ENCODE results near the gene PDE4D. TPM values are rescaled to one million over a fixed set of nuclear protein-coding genes. Genes with fewer than 3 reads are reported as not detected.

The PDE4D gene
- total and polyA plus RNA-seq, 4 donors, result 12.8 to 167 (median 44.5) TPM

DNA sequence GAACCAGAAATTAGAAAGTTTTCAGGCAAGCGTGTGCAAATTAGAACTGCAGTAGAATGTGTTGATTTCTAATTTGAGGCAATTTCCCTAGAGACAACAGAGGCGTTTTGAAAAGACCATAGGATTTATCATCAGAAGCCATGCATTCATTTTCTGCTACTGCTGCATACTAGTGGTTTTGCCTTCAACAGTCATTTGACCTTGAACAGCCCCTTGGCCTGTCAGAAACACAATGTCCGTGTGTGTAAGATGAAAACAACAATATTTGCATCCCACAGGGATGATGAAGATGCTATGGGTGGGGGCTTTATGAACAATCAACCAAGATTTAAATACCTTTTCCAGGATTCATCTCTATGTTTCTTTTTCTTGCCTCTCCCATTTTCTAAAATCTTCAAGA lies 73.7 kb downstream of the PDE4D start:
- Histone ChIP-seq H3K36me3 (ENCODE audit: control insufficient read depth in 4 of 4, insufficient read depth in 4 of 4, low read length in 4 of 4) (no peaks in the 10 kb centered on the region), H3K4me3 (no peak overlapping the region), H3K27ac (ENCODE audit: low read depth in 1 of 2, low read length in 1 of 2) (no peak overlapping the region), H3K4me1 (ENCODE audit: control insufficient read depth in 5 of 5, insufficient read depth in 5 of 5, low read length in 5 of 5) (no peaks in the 10 kb centered on the region), H3K27me3 (ENCODE audit: control insufficient read depth in 3 of 3, insufficient read depth in 3 of 3, low read length in 2 of 3) (no peaks in the 10 kb centered on the region), H3K9me3 (ENCODE audit: control insufficient read depth in 4 of 4, insufficient read depth in 3 of 4, low read length in 3 of 4) (no peaks in the 10 kb centered on the region), H3K9ac (ENCODE audit: insufficient read depth in 1 of 2, low read length in 2 of 2) (no peak overlapping the region)
- DNase-seq (no peak), ATAC-seq (ENCODE audit: insufficient read depth, low FRiP score) (no peak)
- WGBS, 2 donors, result 81 to 91% methylated on average over 3 of the region's 3 CpGs
- TF ChIP-seq CTCF (IDR thresholded peaks at IDR 0.05; ENCODE audit: control extremely low read depth, extremely low read depth), result no peak

- H3K4me1 ChIP-seq (ENCODE audit: control insufficient read depth in 5 of 5, insufficient read depth in 5 of 5, low read length in 5 of 5), result no peaks in the 10 kb centered on the region
- no peak overlapping the region for H3K27ac ChIP-seq (ENCODE audit: low read depth in 1 of 2, low read length in 1 of 2)
- no peak overlapping the region for H3K9ac ChIP-seq (ENCODE audit: insufficient read depth in 1 of 2, low read length in 2 of 2)
- DNase-seq (no peak), ATAC-seq (ENCODE audit: insufficient read depth, low FRiP score) (no peak)
- no peak for TF ChIP-seq CTCF (IDR thresholded peaks at IDR 0.05; ENCODE audit: control extremely low read depth, extremely low read depth)
- H3K27me3 ChIP-seq (ENCODE audit: control insufficient read depth in 3 of 3, insufficient read depth in 3 of 3, low read length in 2 of 3), result no peaks in the 10 kb centered on the region
- no peak overlapping the region for H3K4me3 ChIP-seq
- 98 to 99% methylated on average over 6 of the region's 6 CpGs for WGBS, 2 donors
- H3K9me3 ChIP-seq (ENCODE audit: control insufficient read depth in 4 of 4, insufficient read depth in 3 of 4, low read length in 3 of 4), result no peaks in the 10 kb centered on the region
- no peaks in the 10 kb centered on the region for H3K36me3 ChIP-seq (ENCODE audit: control insufficient read depth in 4 of 4, insufficient read depth in 4 of 4, low read length in 4 of 4)
These were observed 76.0 kb downstream of the PDE4D start for GRCh38 chr5:59817536-59817935.

DNA sequence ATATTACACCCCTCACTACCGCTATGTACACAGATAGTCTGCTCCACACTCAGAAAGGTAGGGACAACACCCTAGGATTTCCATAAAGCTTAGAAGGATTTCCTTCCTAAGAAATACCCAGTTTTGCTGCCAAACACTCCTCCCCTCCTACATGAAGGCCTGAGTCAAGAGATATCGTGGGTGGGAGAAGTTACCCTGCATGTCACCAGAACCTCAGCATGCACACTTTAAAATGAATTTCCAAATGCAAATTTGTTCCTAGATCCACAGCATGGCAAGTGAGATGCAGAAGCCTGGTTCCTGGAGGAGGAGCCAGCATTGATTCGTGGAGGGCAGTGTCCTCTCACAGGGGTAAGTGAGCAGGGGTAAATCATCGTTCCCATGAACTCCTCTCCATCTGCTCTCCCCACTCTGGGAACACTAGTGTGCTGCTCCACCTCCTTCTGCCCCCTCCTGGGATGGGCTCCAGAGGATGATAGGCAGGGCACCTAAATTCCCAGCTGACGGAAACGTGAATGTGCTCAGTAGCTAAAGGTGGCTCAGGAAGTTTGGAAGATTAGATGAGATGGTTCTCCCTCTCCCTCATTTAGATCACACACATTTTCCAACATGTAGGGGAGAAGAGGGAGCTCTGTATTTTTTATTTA lies 76.7 kb downstream of the PDE4D start:
- 82 to 84% methylated on average over 6 of the region's 6 CpGs for WGBS, 2 donors
- Histone ChIP-seq H3K9ac (ENCODE audit: insufficient read depth in 1 of 2, low read length in 2 of 2) (no peak overlapping the region), H3K4me3 (no peak overlapping the region), H3K36me3 (ENCODE audit: control insufficient read depth in 4 of 4, insufficient read depth in 4 of 4, low read length in 4 of 4) (no peaks in the 10 kb centered on the region), H3K27me3 (ENCODE audit: control insufficient read depth in 3 of 3, insufficient read depth in 3 of 3, low read length in 2 of 3) (no peaks in the 10 kb centered on the region), H3K9me3 (ENCODE audit: control insufficient read depth in 4 of 4, insufficient read depth in 3 of 4, low read length in 3 of 4) (no peaks in the 10 kb centered on the region), H3K4me1 (ENCODE audit: control insufficient read depth in 5 of 5, insufficient read depth in 5 of 5, low read length in 5 of 5) (no peaks in the 10 kb centered on the region), H3K27ac (ENCODE audit: low read depth in 1 of 2, low read length in 1 of 2) (no peak overlapping the region)
- no peak for ATAC-seq (ENCODE audit: insufficient read depth, low FRiP score)
- no peak for DNase-seq
- TF ChIP-seq CTCF (IDR thresholded peaks at IDR 0.05; ENCODE audit: control extremely low read depth, extremely low read depth), result no peak

- H3K27ac ChIP-seq (ENCODE audit: low read depth in 1 of 2, low read length in 1 of 2), result no peak overlapping the region
- H3K9me3 ChIP-seq (ENCODE audit: control insufficient read depth in 4 of 4, insufficient read depth in 3 of 4, low read length in 3 of 4), result no peaks in the 10 kb centered on the region
- H3K36me3 ChIP-seq (ENCODE audit: control insufficient read depth in 4 of 4, insufficient read depth in 4 of 4, low read length in 4 of 4), result no peaks in the 10 kb centered on the region
- no peak for TF ChIP-seq CTCF (IDR thresholded peaks at IDR 0.05; ENCODE audit: control extremely low read depth, extremely low read depth)
- H3K27me3 ChIP-seq (ENCODE audit: control insufficient read depth in 3 of 3, insufficient read depth in 3 of 3, low read length in 2 of 3), result peaks cover 0 to 3% (median 0%) of the 10 kb centered on the region in 3 donors
- H3K4me3 ChIP-seq, result no peak overlapping the region
- WGBS, 2 donors, result 88 to 93% methylated on average over 2 of the region's 2 CpGs
- DNase-seq (no peak), ATAC-seq (ENCODE audit: insufficient read depth, low FRiP score) (no peak)
- H3K9ac ChIP-seq (ENCODE audit: insufficient read depth in 1 of 2, low read length in 2 of 2), result no peak overlapping the region
- no peaks in the 10 kb centered on the region for H3K4me1 ChIP-seq (ENCODE audit: control insufficient read depth in 5 of 5, insufficient read depth in 5 of 5, low read length in 5 of 5)
These were observed 79.0 kb downstream of the PDE4D start for GRCh38 chr5:59814537-59814872.

All from lung (tissue), 12 donors.